ENCODE results near the gene KRT74.

- TF ChIP-seq YY1 (IDR thresholded peaks at IDR 0.05; ENCODE audit: insufficient read depth, insufficient read length) (no peak), SUZ12 (IDR thresholded peaks at IDR 0.05; ENCODE audit: extremely low read depth, insufficient read depth, insufficient read length) (no peak), ZNF274 (IDR thresholded peaks at IDR 0.05; ENCODE audit: low read depth, low read length) (no peak)
Observed at GRCh38 chr12:52575948-52576347, 2.3 kb upstream of the KRT74 start.

All from NT2/D1 (cell line).